HepG2 (cell line): Measurements from ENCODE around the gene EIF3B. TPM values are rescaled to one million over a fixed set of nuclear protein-coding genes. Genes with fewer than 3 reads are reported as not detected.

ENCODE experiments used
- ARNTL ChIP-seq: sonication (generic); formaldehyde crosslinking; IDR thresholded peaks from 2 replicates; pipeline ENCODE4 v1.4.0; 2020; ENCODE audit warnings: mild to moderate bottlenecking, missing genetic modification reagents
- BRCA1 ChIP-seq: sonication (generic); formaldehyde crosslinking; IDR thresholded peaks from 2 replicates; pipeline ENCODE4 v1.4.0; 2020; ENCODE audit warnings: missing genetic modification reagents
- FOSL1 ChIP-seq: sonication (generic); formaldehyde crosslinking; IDR thresholded peaks from 2 replicates; pipeline ENCODE4 v1.9.0; 2021; ENCODE audit warnings: missing genetic modification reagents, borderline replicate concordance
- GZF1 ChIP-seq: sonication (generic); formaldehyde crosslinking; IDR thresholded peaks from 2 replicates; pipeline ENCODE4 v1.5.1; 2020; ENCODE audit warnings: mild to moderate bottlenecking, missing genetic modification reagents
- MEF2D ChIP-seq: sonication (generic); formaldehyde crosslinking; IDR thresholded peaks from 2 replicates; pipeline ENCODE4 v1.5.1; 2020; ENCODE audit warnings: mild to moderate bottlenecking, missing genetic modification reagents
- PHB2 ChIP-seq: fragments of 450-650 bp; IDR thresholded peaks from 2 replicates; pipeline ENCODE4 v1.6.1; 2018; ENCODE audit not compliant: partially characterized antibody
- PHF20 ChIP-seq: sonication (generic); formaldehyde crosslinking; IDR thresholded peaks from 2 replicates; pipeline ENCODE4 v1.5.0; 2020; ENCODE audit warnings: mild to moderate bottlenecking, missing genetic modification reagents
- PHF8 ChIP-seq: sonication (generic); formaldehyde crosslinking; IDR thresholded peaks from 2 replicates; pipeline ENCODE4 v1.5.0; 2020; ENCODE audit warnings: missing genetic modification reagents
- POLR2AphosphoS5 ChIP-seq: IDR thresholded peaks from 2 replicates; pipeline ENCODE4 v1.6.1; 2012; ENCODE audit warnings: low read depth, low read length
- RXRA ChIP-seq: sonication (generic); formaldehyde crosslinking; IDR thresholded peaks from 2 replicates; pipeline ENCODE4 v1.5.1; 2020; ENCODE audit warnings: missing genetic modification reagents
- SOX6 ChIP-seq, 2 experiments: fragments of 450-650 bp in 1 of 2; sonication (generic) in 1 of 2; formaldehyde crosslinking in 1 of 2; IDR thresholded peaks; 2 replicates each; pipeline versions ENCODE4 v1.4.0 to v1.6.1; 2017 to 2020; ENCODE audit warnings: antibody characterized with exemption in 1 of 2, mild to moderate bottlenecking in 1 of 2, missing genetic modification reagents in 1 of 2
- THAP11 ChIP-seq: IDR thresholded peaks from 2 replicates; pipeline ENCODE4 v1.6.1; 2016; ENCODE audit warnings: missing biosample characterization, missing genetic modification reagents
- ZNF224 ChIP-seq: sonication (generic); formaldehyde crosslinking; IDR thresholded peaks from 2 replicates; pipeline ENCODE4 v1.5.0; 2020; ENCODE audit warnings: mild to moderate bottlenecking, missing genetic modification reagents
- ZNF335 ChIP-seq: sonication (generic); formaldehyde crosslinking; IDR thresholded peaks from 2 replicates; pipeline ENCODE4 v1.4.0; 2020; ENCODE audit warnings: missing genetic modification reagents
- ZNF431 ChIP-seq: sonication (generic); formaldehyde crosslinking; IDR thresholded peaks from 2 replicates; pipeline ENCODE4 v1.9.0; 2022; ENCODE audit warnings: missing genetic modification reagents, low read depth, mild to moderate bottlenecking, borderline replicate concordance
- ZNF660 ChIP-seq: sonication (generic); formaldehyde crosslinking; IDR thresholded peaks from 2 replicates; pipeline ENCODE4 v1.5.1; 2020; ENCODE audit warnings: mild to moderate bottlenecking, low read depth, missing genetic modification reagents, borderline replicate concordance
- ZNF781 ChIP-seq: sonication (generic); formaldehyde crosslinking; IDR thresholded peaks from 2 replicates; pipeline ENCODE4 v1.5.1; 2020; ENCODE audit warnings: borderline replicate concordance, mild to moderate bottlenecking, missing genetic modification reagents; ENCODE audit errors: not compliant biosample characterization
- ZNF816 ChIP-seq: sonication (generic); formaldehyde crosslinking; IDR thresholded peaks from 2 replicates; pipeline ENCODE4 v1.8.0; 2022; ENCODE audit warnings: missing genetic modification reagents, mild to moderate bottlenecking, borderline replicate concordance
- polyA plus RNA-seq, 8 experiments: library from polyadenylated mRNA; depleted of rRNA in 3 of 8; stranded (reverse) in 7 of 8; unstranded in 1 of 8; fragments of >200 nt; fragmentation: Illumina TruSeq in 4 of 8; extraction: Trizol in 4 of 8; gene quantifications; 2 replicates each; pipeline versions ENCODE4 v1.2.1 to v1.2.3, GENCODE V29; 2011 to 2016; ENCODE audit warnings: low read depth in 4 of 8, missing spikeins in 1 of 8, mixed read lengths in 1 of 8; ENCODE audit not compliant: insufficient read depth in 1 of 8
- total RNA-seq, 5 experiments: library from RNA; depleted of rRNA; stranded (reverse); fragments of >200 nt; fragmentation: Illumina TruSeq; extraction: Trizol; gene quantifications; 2 replicates each; pipeline ENCODE4 v1.2.3, GENCODE V29; 2016; ENCODE audit warnings: low read depth in 1 of 5
- TF ChIP-seq, protein P1 (sequence below): sonication (generic); formaldehyde crosslinking; IDR thresholded peaks from 2 replicates; pipeline ENCODE4 v1.4.0; 2020; ENCODE audit warnings: missing genetic modification reagents, mild to moderate bottlenecking, borderline replicate concordance
- TF ChIP-seq, protein P2 (sequence below): sonication (generic); formaldehyde crosslinking; IDR thresholded peaks from 2 replicates; pipeline ENCODE4 v1.5.1; 2020; ENCODE audit warnings: mild to moderate bottlenecking, moderate library complexity, missing genetic modification reagents
- TF ChIP-seq, protein P3 (sequence below): sonication (generic); formaldehyde crosslinking; IDR thresholded peaks from 2 replicates; pipeline ENCODE4 v1.5.0; 2020; ENCODE audit warnings: missing genetic modification reagents, mild to moderate bottlenecking, borderline replicate concordance
- TF ChIP-seq, protein P4 (sequence below): sonication (generic); IDR thresholded peaks from 2 replicates; pipeline ENCODE4 v1.6.1; 2016; ENCODE audit warnings: low read depth, borderline replicate concordance

EIF3B gene
- total and polyA plus RNA-seq, 2 of the 13 experiments (the other 11 are each of a cell fraction or from before 2014, with no cell fraction given), result 92.2 to 241 TPM

DNA sequence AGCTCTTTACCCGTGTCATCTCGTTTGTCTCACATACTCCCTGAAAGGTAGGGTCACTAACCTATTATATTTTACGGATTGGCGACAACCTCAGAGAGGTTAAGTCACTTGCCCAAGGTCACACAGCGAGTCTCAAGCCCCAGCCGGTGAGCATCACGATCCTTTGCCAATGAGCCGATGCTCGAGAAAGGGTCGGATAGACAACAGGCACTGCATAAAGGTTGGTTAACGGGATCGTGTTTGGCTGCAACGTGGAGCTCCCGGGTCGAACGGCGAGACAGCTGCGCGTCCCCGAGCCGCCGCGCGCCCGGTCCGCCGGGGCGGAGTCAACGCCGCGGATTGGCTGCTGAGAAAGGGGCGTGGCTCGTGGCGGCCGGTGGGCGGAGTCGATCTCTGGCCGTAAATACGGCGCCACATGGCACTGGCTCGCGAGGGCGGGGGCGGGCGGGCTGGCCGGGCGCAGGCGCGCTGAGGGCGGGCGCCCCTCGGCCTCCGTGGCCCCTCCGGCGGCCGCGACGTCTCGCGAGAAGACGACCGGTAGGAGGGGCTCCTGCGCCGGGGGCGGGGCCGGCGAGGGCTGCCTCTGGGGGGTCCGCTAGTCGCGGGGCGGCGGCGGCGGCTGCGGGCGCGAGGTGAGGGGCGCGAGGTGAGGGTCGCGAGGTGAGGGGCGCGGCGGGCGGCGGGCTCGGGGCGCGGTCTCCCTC is 48.5 kb downstream of the EIF3B start, which contains the start of gene CHST12 (continued):
- peak; percentile 67; the same call in 1 of the 2 replicates for TF ChIP-seq ZNF431
- TF ChIP-seq ZNF224, result peak; percentile 84; the same call in 1 of the 2 replicates
- peak; percentile 23 for TF ChIP-seq THAP11
- TF ChIP-seq, protein P1, sequence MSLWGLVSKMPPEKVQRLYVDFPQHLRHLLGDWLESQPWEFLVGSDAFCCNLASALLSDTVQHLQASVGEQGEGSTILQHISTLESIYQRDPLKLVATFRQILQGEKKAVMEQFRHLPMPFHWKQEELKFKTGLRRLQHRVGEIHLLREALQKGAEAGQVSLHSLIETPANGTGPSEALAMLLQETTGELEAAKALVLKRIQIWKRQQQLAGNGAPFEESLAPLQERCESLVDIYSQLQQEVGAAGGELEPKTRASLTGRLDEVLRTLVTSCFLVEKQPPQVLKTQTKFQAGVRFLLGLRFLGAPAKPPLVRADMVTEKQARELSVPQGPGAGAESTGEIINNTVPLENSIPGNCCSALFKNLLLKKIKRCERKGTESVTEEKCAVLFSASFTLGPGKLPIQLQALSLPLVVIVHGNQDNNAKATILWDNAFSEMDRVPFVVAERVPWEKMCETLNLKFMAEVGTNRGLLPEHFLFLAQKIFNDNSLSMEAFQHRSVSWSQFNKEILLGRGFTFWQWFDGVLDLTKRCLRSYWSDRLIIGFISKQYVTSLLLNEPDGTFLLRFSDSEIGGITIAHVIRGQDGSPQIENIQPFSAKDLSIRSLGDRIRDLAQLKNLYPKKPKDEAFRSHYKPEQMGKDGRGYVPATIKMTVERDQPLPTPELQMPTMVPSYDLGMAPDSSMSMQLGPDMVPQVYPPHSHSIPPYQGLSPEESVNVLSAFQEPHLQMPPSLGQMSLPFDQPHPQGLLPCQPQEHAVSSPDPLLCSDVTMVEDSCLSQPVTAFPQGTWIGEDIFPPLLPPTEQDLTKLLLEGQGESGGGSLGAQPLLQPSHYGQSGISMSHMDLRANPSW (CRISPR knock-in tag), result no peak
- 0 out of 2 replicates have a peak, but pooled peaks have one; percentile 30 for TF ChIP-seq ARNTL (CRISPR knock-in tag)
- TF ChIP-seq ZNF335 (CRISPR knock-in tag), result no peak
- peak; percentile 29; the same call in 1 of the 2 replicates for TF ChIP-seq MEF2D
- TF ChIP-seq ZNF816 (CRISPR knock-in tag), result peak; percentile 41; the same call in 1 of the 2 replicates
- TF ChIP-seq, protein P2, sequence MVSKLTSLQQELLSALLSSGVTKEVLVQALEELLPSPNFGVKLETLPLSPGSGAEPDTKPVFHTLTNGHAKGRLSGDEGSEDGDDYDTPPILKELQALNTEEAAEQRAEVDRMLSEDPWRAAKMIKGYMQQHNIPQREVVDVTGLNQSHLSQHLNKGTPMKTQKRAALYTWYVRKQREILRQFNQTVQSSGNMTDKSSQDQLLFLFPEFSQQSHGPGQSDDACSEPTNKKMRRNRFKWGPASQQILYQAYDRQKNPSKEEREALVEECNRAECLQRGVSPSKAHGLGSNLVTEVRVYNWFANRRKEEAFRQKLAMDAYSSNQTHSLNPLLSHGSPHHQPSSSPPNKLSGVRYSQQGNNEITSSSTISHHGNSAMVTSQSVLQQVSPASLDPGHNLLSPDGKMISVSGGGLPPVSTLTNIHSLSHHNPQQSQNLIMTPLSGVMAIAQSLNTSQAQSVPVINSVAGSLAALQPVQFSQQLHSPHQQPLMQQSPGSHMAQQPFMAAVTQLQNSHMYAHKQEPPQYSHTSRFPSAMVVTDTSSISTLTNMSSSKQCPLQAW (CRISPR knock-in tag), result peak; percentile 50; the same call in 1 of the 2 replicates
- no peak for TF ChIP-seq PHB2
- peak; percentile 63 for TF ChIP-seq ZNF781 (CRISPR knock-in tag)
- peak; percentile 64 for TF ChIP-seq PHF8 (CRISPR knock-in tag)
- 0 out of 2 replicates have a peak, but pooled peaks have one; percentile 30 for TF ChIP-seq RXRA
- TF ChIP-seq ZNF660 (CRISPR knock-in tag), result no peak
- TF ChIP-seq SOX6 (IDR thresholded peaks at IDR 0.05), result no peak
- TF ChIP-seq SOX6 (CRISPR knock-in tag; IDR thresholded peaks at IDR 0.05), result peak; percentile 42; the same call in 1 of the 2 replicates
- 0 out of 2 replicates have a peak, but pooled peaks have one; percentile 28 for TF ChIP-seq GZF1
- TF ChIP-seq FOSL1 (CRISPR knock-in tag), result no peak
- 0 out of 2 replicates have a peak, but pooled peaks have one; percentile 13 for TF ChIP-seq BRCA1
- TF ChIP-seq POLR2AphosphoS5, result peak; percentile 87
- TF ChIP-seq, protein P3, sequence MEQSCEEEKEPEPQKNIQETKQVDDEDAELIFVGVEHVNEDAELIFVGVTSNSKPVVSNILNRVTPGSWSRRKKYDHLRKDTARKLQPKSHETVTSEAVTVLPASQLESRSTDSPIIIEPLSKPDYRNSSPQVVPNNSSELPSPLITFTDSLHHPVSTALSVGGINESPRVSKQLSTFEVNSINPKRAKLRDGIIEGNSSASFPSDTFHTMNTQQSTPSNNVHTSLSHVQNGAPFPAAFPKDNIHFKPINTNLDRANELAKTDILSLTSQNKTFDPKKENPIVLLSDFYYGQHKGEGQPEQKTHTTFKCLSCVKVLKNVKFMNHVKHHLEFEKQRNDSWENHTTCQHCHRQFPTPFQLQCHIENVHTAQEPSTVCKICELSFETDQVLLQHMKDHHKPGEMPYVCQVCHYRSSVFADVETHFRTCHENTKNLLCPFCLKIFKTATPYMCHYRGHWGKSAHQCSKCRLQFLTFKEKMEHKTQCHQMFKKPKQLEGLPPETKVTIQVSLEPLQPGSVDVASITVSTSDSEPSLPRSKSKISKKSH (CRISPR knock-in tag), result 0 out of 2 replicates have a peak, but pooled peaks have one; percentile 30
- peak; percentile 27; the same call in 1 of the 2 replicates for TF ChIP-seq PHF20 (CRISPR knock-in tag)
- TF ChIP-seq, protein P4, sequence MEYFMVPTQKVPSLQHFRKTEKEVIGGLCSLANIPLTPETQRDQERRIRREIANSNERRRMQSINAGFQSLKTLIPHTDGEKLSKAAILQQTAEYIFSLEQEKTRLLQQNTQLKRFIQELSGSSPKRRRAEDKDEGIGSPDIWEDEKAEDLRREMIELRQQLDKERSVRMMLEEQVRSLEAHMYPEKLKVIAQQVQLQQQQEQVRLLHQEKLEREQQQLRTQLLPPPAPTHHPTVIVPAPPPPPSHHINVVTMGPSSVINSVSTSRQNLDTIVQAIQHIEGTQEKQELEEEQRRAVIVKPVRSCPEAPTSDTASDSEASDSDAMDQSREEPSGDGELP, result no peak
